Measurements from ENCODE around the gene ANKMY1. TPM values are rescaled to one million over a fixed set of nuclear protein-coding genes. Genes with fewer than 3 reads are reported as not detected.
A peak's percentile ranks its signal among the peaks of the same experiment; 100 is the strongest.

Gene ANKMY1
- total and polyA plus RNA-seq, 2 of the 13 experiments (the other 11 are each of a cell fraction or from before 2014, with no cell fraction given): 11.7 to 18.8 TPM

GRCh38 chr2:240560084-240560479 is 2.3 kb upstream of the ANKMY1 start, which contains the start of gene DUSP28 (continued):
- TF ChIP-seq SP1 (IDR thresholded peaks at IDR 0.05) (0 out of 2 replicates have a peak, but pooled peaks have one; percentile 28), SP1 (CRISPR knock-in tag; IDR thresholded peaks at IDR 0.05) (peak; percentile 99), ZNF143 (CRISPR knock-in tag; IDR thresholded peaks at IDR 0.05) (0 out of 2 replicates have a peak, but pooled peaks have one; percentile 50), ZBTB46 (CRISPR knock-in tag; IDR thresholded peaks at IDR 0.05; ENCODE audit: borderline replicate concordance) (no peak), USF2 (IDR thresholded peaks at IDR 0.05; ENCODE audit: low read depth, low read length) (no peak), USF2 (CRISPR knock-in tag; IDR thresholded peaks at IDR 0.05; ENCODE audit: borderline replicate concordance) (no peak), ZNF609 (CRISPR knock-in tag; IDR thresholded peaks at IDR 0.05; ENCODE audit: borderline replicate concordance) (peak; percentile 45; the same call in 1 of the 2 replicates), PBX3 (CRISPR knock-in tag; IDR thresholded peaks at IDR 0.05; ENCODE audit: borderline replicate concordance) (peak; percentile 22), ZNF318 (CRISPR knock-in tag; IDR thresholded peaks at IDR 0.05) (0 out of 2 replicates have a peak, but pooled peaks have one; percentile 53), ZFP1 (CRISPR knock-in tag; IDR thresholded peaks at IDR 0.05) (no peak; the same call in 1 of the 2 replicates)

Data from HepG2 (cell line).